Naive B cell (primary cell): ENCODE measurements around the gene SH3TC1. TPM values are rescaled to one million over a fixed set of nuclear protein-coding genes. Genes with fewer than 3 reads are reported as not detected.

Experiments
- ATAC-seq, 2 donors: fragments of 150-1000 bp; cut with Tn5 transposase; 2 replicates each; pipeline ENCODE4 v1.10.0; 2021; ENCODE audit warnings: low read depth in 2 of 2, mild to moderate bottlenecking in 2 of 2, moderate library complexity in 2 of 2
- DNase-seq: peaks from one replicate; pipeline ENCODE4 v3.0.0; 2022
- H3K27ac Mint-ChIP-seq, 6 donors: one replicate each; pipeline ENCODE4 v1.8.0; 2020 to 2022; ENCODE audit warnings: mild to moderate bottlenecking in 6 of 6, mixed read lengths in 6 of 6, moderate library complexity in 5 of 6, inconsistent platforms in 2 of 6
- H3K27me3 Mint-ChIP-seq, 3 donors: one replicate each; pipeline ENCODE4 v1.8.0; 2021 to 2022; ENCODE audit warnings: mixed read lengths in 3 of 3, mild to moderate bottlenecking in 1 of 3
- H3K36me3 Mint-ChIP-seq, 2 donors: one replicate each; pipeline ENCODE4 v1.8.0; 2020 to 2022; ENCODE audit warnings: mixed read lengths in 2 of 2, inconsistent platforms in 1 of 2, mild to moderate bottlenecking in 1 of 2
- H3K4me1 Mint-ChIP-seq, 3 donors: one replicate each; pipeline ENCODE4 v1.8.0; 2020 to 2022; ENCODE audit warnings: mixed read lengths in 3 of 3, inconsistent platforms in 1 of 3, mild to moderate bottlenecking in 1 of 3, moderate library complexity in 1 of 3
- H3K4me3 Mint-ChIP-seq, 8 donors: one replicate each; pipeline ENCODE4 v1.8.0; 2020 to 2022; ENCODE audit warnings: mild to moderate bottlenecking in 8 of 8, mixed read lengths in 8 of 8, moderate library complexity in 8 of 8, inconsistent platforms in 2 of 8
- H3K9me3 Mint-ChIP-seq, 7 donors: one replicate each; pipeline ENCODE4 v1.8.0; 2020 to 2022; ENCODE audit warnings: mixed read lengths in 7 of 7, mild to moderate bottlenecking in 5 of 7, inconsistent platforms in 2 of 7, moderate library complexity in 1 of 7
- polyA plus RNA-seq, 6 donors: library from polyadenylated mRNA; unstranded; fragments of 300-500 nt; fragmentation: Illumina TruSeq; gene quantifications; one replicate each; pipeline ENCODE4 v1.2.3, GENCODE V29; 2021; ENCODE audit warnings: low read depth in 6 of 6

The SH3TC1 gene
- 10 to 100 TPM; 24.1 to 64.3 (median 37.5) TPM for polyA plus RNA-seq

GRCh38 chr4:8198906-8199593 is at the start of gene SH3TC1:
Gene SH3TC1, plus strand, starts transcription at chr4:8199290. Its CDS starts 5,905 bp downstream, at chr4:8205195.
- peak; percentile 57 to 64 for ATAC-seq
- H3K4me1 Mint-ChIP-seq = peaks cover 48 to 75% (median 63%) of the 10 kb centered on the region in 3 donors

GRCh38 chr4:8149664-8150063 is 49.4 kb upstream of the SH3TC1 start:
- Mint-ChIP-seq H3K4me1 (peaks cover 0 to 8% (median 2%) of the 10 kb centered on the region in 3 donors), H3K4me3 (no peak overlapping the region), H3K36me3 (no peaks in the 10 kb centered on the region), H3K27me3 (peaks cover 6 to 24% (median 15%) of the 10 kb centered on the region in 3 donors), H3K9me3 (no peaks in the 10 kb centered on the region), H3K27ac (no peak overlapping the region)
- DNase-seq (no peak), ATAC-seq (no peak)

More at GRCh38 chr4:8198906-8199593, at the start of gene SH3TC1:
- Mint-ChIP-seq H3K36me3 (no peaks in the 10 kb centered on the region), H3K27ac (peak within 1 kb of the TSS; percentile 79 to 99 (median 98)), H3K27me3 (no peaks in the 10 kb centered on the region), H3K4me3 (peak within 1 kb of the TSS; percentile 93 to 99 (median 96)), H3K9me3 (no peaks in the 10 kb centered on the region)
- DNase-seq = peak; percentile 80

GRCh38 chr4:8150152-8151090 is 48.7 kb upstream of the SH3TC1 start:
- Mint-ChIP-seq H3K4me3 (no peak overlapping the region), H3K27ac (peak overlapping the region in 1 of 6 donors; percentile 41), H3K36me3 (no peaks in the 10 kb centered on the region), H3K4me1 (peaks cover 0 to 11% (median 2%) of the 10 kb centered on the region in 3 donors), H3K27me3 (peaks cover 4 to 27% (median 14%) of the 10 kb centered on the region in 3 donors), H3K9me3 (no peaks in the 10 kb centered on the region)
- ATAC-seq (peak; percentile 54 to 56), DNase-seq (no peak)

GRCh38 chr4:8151165-8151650 is 47.9 kb upstream of the SH3TC1 start:
- H3K4me1 Mint-ChIP-seq = peaks cover 0 to 11% (median 2%) of the 10 kb centered on the region in 3 donors
- no peak for DNase-seq
- no peaks in the 10 kb centered on the region for H3K9me3 Mint-ChIP-seq
- H3K36me3 Mint-ChIP-seq = no peaks in the 10 kb centered on the region
- H3K27me3 Mint-ChIP-seq = peaks cover 0 to 24% (median 6%) of the 10 kb centered on the region in 3 donors
- H3K4me3 Mint-ChIP-seq = peak overlapping the region in 1 of 8 donors; percentile 50
- no peak for ATAC-seq
- H3K27ac Mint-ChIP-seq = no peak overlapping the region

- no peak overlapping the region for H3K4me3 Mint-ChIP-seq
- peak overlapping the region in 1 of 6 donors; percentile 37 for H3K27ac Mint-ChIP-seq
- peaks cover 3 to 11% (median 4%) of the 10 kb centered on the region in 3 donors for H3K4me1 Mint-ChIP-seq
- no peaks in the 10 kb centered on the region for H3K36me3 Mint-ChIP-seq
- no peak for ATAC-seq
- H3K27me3 Mint-ChIP-seq = peaks cover 0 to 34% (median 7%) of the 10 kb centered on the region in 3 donors
- no peak for DNase-seq
- no peaks in the 10 kb centered on the region for H3K9me3 Mint-ChIP-seq
Observed at GRCh38 chr4:8152090-8152864, 46.8 kb upstream of the SH3TC1 start.

- Mint-ChIP-seq H3K4me3 (no peak overlapping the region), H3K27me3 (peaks cover 0 to 37% (median 6%) of the 10 kb centered on the region in 3 donors), H3K4me1 (peaks cover 7 to 11% (median 9%) of the 10 kb centered on the region in 3 donors), H3K27ac (no peak overlapping the region), H3K9me3 (no peaks in the 10 kb centered on the region), H3K36me3 (no peaks in the 10 kb centered on the region)
- DNase-seq (no peak), ATAC-seq (no peak)
Observed at GRCh38 chr4:8152865-8153257, 46.2 kb upstream of the SH3TC1 start.

- Mint-ChIP-seq H3K9me3 (no peaks in the 10 kb centered on the region), H3K4me3 (no peak overlapping the region), H3K36me3 (no peaks in the 10 kb centered on the region), H3K4me1 (peaks cover 7 to 11% (median 9%) of the 10 kb centered on the region in 3 donors), H3K27me3 (peaks cover 0 to 31% (median 6%) of the 10 kb centered on the region in 3 donors), H3K27ac (no peak overlapping the region)
- ATAC-seq (no peak), DNase-seq (no peak)
Observed at GRCh38 chr4:8153441-8153840, 45.6 kb upstream of the SH3TC1 start.

GRCh38 chr4:8155048-8155447 is 44.0 kb upstream of the SH3TC1 start:
- Mint-ChIP-seq H3K27me3 (peaks cover 0 to 29% (median 6%) of the 10 kb centered on the region in 3 donors), H3K9me3 (no peaks in the 10 kb centered on the region), H3K4me1 (peaks cover 18 to 24% (median 20%) of the 10 kb centered on the region in 3 donors), H3K4me3 (peak overlapping the region in 1 of 8 donors; percentile 35), H3K36me3 (no peaks in the 10 kb centered on the region), H3K27ac (peak overlapping the region in 1 of 6 donors; percentile 24)
- ATAC-seq (no peak), DNase-seq (no peak)

- peaks cover 17 to 28% (median 24%) of the 10 kb centered on the region in 3 donors for H3K4me1 Mint-ChIP-seq
- DNase-seq = no peak
- peaks cover 0 to 29% (median 6%) of the 10 kb centered on the region in 3 donors for H3K27me3 Mint-ChIP-seq
- H3K4me3 Mint-ChIP-seq = peak overlapping the region in 3 of 8 donors; percentile 31 to 71 (median 37)
- H3K36me3 Mint-ChIP-seq = no peaks in the 10 kb centered on the region
- H3K9me3 Mint-ChIP-seq = no peaks in the 10 kb centered on the region
- no peak for ATAC-seq
- H3K27ac Mint-ChIP-seq = no peak overlapping the region
Observed at GRCh38 chr4:8155660-8156421, 43.2 kb upstream of the SH3TC1 start.

- Mint-ChIP-seq H3K27ac (peak overlapping the region in 1 of 6 donors; percentile 53), H3K4me3 (peak overlapping the region in 3 of 8 donors; percentile 37 to 71 (median 40))
Observed at GRCh38 chr4:8156617-8157016, 42.5 kb upstream of the SH3TC1 start.

GRCh38 chr4:8157496-8157895 is 41.6 kb upstream of the SH3TC1 start:
- no peaks in the 10 kb centered on the region for H3K9me3 Mint-ChIP-seq
- peak overlapping the region in 2 of 6 donors; percentile 44 to 63 for H3K27ac Mint-ChIP-seq
- peaks cover 24 to 43% (median 38%) of the 10 kb centered on the region in 3 donors for H3K4me1 Mint-ChIP-seq
- no peaks in the 10 kb centered on the region for H3K36me3 Mint-ChIP-seq
- peaks cover 0 to 29% (median 6%) of the 10 kb centered on the region in 3 donors for H3K27me3 Mint-ChIP-seq
- DNase-seq (no peak), ATAC-seq (no peak)
- H3K4me3 Mint-ChIP-seq = peak overlapping the region; percentile 44 to 100 (median 71)

More at GRCh38 chr4:8156617-8157016, 42.5 kb upstream of the SH3TC1 start:
- ATAC-seq = no peak
- no peaks in the 10 kb centered on the region for H3K9me3 Mint-ChIP-seq
- no peak for DNase-seq
- peaks cover 19 to 35% (median 29%) of the 10 kb centered on the region in 3 donors for H3K4me1 Mint-ChIP-seq
- H3K27me3 Mint-ChIP-seq = peaks cover 0 to 29% (median 6%) of the 10 kb centered on the region in 3 donors
- no peaks in the 10 kb centered on the region for H3K36me3 Mint-ChIP-seq
